Ovary (tissue), 10 donors: ENCODE data around the gene NDUFAB1. TPM values are rescaled to one million over a fixed set of nuclear protein-coding genes. Genes with fewer than 3 reads are reported as not detected.

ENCODE experiments used
- DNase-seq, 5 donors: peaks; one replicate each; pipeline ENCODE4 v3.0.0-alpha.2; 2019 to 2020
- H3K27ac ChIP-seq, 2 donors: fragments of 200-600 bp; one replicate each; pipeline versions ENCODE4 v1.5.1 to v1.8.0; 2019 to 2022
- H3K27me3 ChIP-seq: fragments of 200-600 bp; one replicate; pipeline ENCODE4 v1.8.0; 2022
- H3K36me3 ChIP-seq: fragments of 200-600 bp; sonication (generic); one replicate; pipeline ENCODE4 v1.5.1; 2019
- H3K4me1 ChIP-seq: one replicate; pipeline ENCODE4 v1.8.1; 2013; ENCODE audit warnings: mild to moderate bottlenecking, moderate library complexity; ENCODE audit not compliant: insufficient read depth
- H3K4me3 ChIP-seq: fragments of 200-600 bp; sonication (generic); one replicate; pipeline ENCODE4 v1.5.1; 2017
- H3K9me3 ChIP-seq, 2 donors: fragments of 200-600 bp in 1 of 2; sonication (generic) in 1 of 2; one replicate each; pipeline versions ENCODE4 v1.5.1 to v1.8.1; 2013 to 2019; ENCODE audit warnings: mild to moderate bottlenecking in 1 of 2, moderate library complexity in 1 of 2
- CTCF ChIP-seq, 3 donors: fragments of 450-650 bp in 2 of 3; fragments of 200-600 bp in 1 of 3; IDR thresholded peaks; one replicate each; pipeline versions ENCODE4 v1.5.1 to v1.8.0; 2016 to 2022; ENCODE audit warnings: antibody characterized with exemption in 3 of 3, mild to moderate bottlenecking in 1 of 3
- EP300 ChIP-seq: sonication (generic); formaldehyde crosslinking; IDR thresholded peaks from one replicate; pipeline ENCODE4 v1.6.1; 2017; ENCODE audit warnings: antibody characterized with exemption
- POLR2A ChIP-seq: fragments of 450-650 bp; IDR thresholded peaks from one replicate; pipeline ENCODE4 v1.6.1; 2017; ENCODE audit warnings: antibody characterized with exemption, mild to moderate bottlenecking, moderate library complexity
- WGBS, 3 donors: extraction: QIAGEN DNeasy Blood & Tissue Kit in 1 of 3; methylation state at CpG; one replicate each; pipeline versions ENCODE4 v1.1.5 to v1.1.7; 2013 to 2017; 5-methylcytosine and 5-hydroxymethylcytosine counted together
- intact Hi-C, 4 donors: fragments of 100-400 bp; cut with DNase I; formaldehyde crosslinking; loops; one replicate each; pipeline versions ENCODE4 v1.11.0 to v1.15.1; 2022 to 2023
- long read RNA-seq, 3 donors: library from polyadenylated mRNA in 2 of 3; unstranded in 2 of 3; transcript quantifications; one replicate each; pipeline ENCODE4 v2.0.0 and lab custom pipeline, GENCODE V29; 2021 to 2026
- polyA plus RNA-seq, 2 donors: library from polyadenylated mRNA; stranded (reverse); fragments of 200-250 nt in 1 of 2; fragments of 350-450 nt in 1 of 2; fragmentation: Illumina TruSeq in 1 of 2; extraction: RNeasy Lipid Tissue Mini Kit (QIAGEN cat#74804) in 1 of 2; gene quantifications; one replicate each; pipeline ENCODE4 v1.2.3, GENCODE V29; 2013 to 2014
- total RNA-seq, 7 donors: library from RNA; depleted of rRNA in 2 of 7; stranded (reverse); fragments of >200 nt in 2 of 7; fragmentation: NEBNext Ultra II Directional in 3 of 7; extraction: Animal tissue kit (Norgen Biotek cat#: 25700) in 3 of 7; gene quantifications; one replicate each; pipeline versions ENCODE4 v1.1.0 to v1.2.4, GENCODE V29; 2016 to 2023
- donor health status: DM: no; HTN: no; CAD: no; lungs with moderate emphysema.
- donor health status: DM: no; HTN: no; CAD: no.
- donor health status: Bipolar disorder and iron deficiency.
- donor health status: DM: yes; HTN: yes; CAD: no.
- donor health status: DM: no; HTN: no; CAD: no.
- donor health status: DM: yes; HTN: yes; CAD: no.

Gene NDUFAB1
- 10 to 100 TPM; 42.4 to 79.5 (median 53.6) TPM for total RNA-seq
- polyA plus RNA-seq = 10 to 100 TPM; 66.9 to 83.0 TPM
- long read RNA-seq, donor 1, transcript NDUFAB1-201 (5 exons, 717 nt) = major isoform, 12 of 14 reads
- long read RNA-seq, donor 1, partial matches to known transcripts = 0 of 14 reads
- long read RNA-seq, donor 1, other reads (novel, unspliced or antisense) = 2 of 14 reads
- long read RNA-seq, donor 2, transcript NDUFAB1-201 (5 exons, 717 nt) = major isoform, 172 of 184 reads
- long read RNA-seq, donor 2, partial matches to known transcripts = 12 of 184 reads
- long read RNA-seq, donor 2, other reads (novel, unspliced or antisense) = 0 of 184 reads
- long read RNA-seq, donor 3, transcript NDUFAB1-201 (5 exons, 717 nt) = major isoform, 46 of 46 reads
- long read RNA-seq, donor 3, partial matches to known transcripts = 0 of 46 reads
- long read RNA-seq, donor 3, other reads (novel, unspliced or antisense) = 0 of 46 reads

- Histone ChIP-seq H3K4me3 (peak within 1 kb of the TSS; percentile 99), H3K9me3 (no peaks in the 10 kb centered on the region), H3K27me3 (no peaks in the 10 kb centered on the region), H3K4me1 (peaks cover 7% of the 10 kb centered on the region), H3K36me3 (no peaks in the 10 kb centered on the region), H3K27ac (peak within 1 kb of the TSS; percentile 57 to 87)
- DNase-seq = peak; percentile 80 to 92 (median 87)
- WGBS, 3 donors = 1 to 3% (median 1%) methylated on average over 32 to 67 of the region's 67 CpGs
- intact Hi-C loops = no loop called here
- no peak for TF ChIP-seq EP300
- TF ChIP-seq CTCF (IDR thresholded peaks at IDR 0.05) = peak; percentile 97 to 99 (median 99)
Measured at GRCh38 chr16:23595951-23596720, at the start of gene NDUFAB1. Gene NDUFAB1 (minus strand): TSS chr16:23596316. CDS start chr16:23596290, 26 bp downstream.

- intact Hi-C loops = no loop called here
- no peak for TF ChIP-seq CTCF (IDR thresholded peaks at IDR 0.05)
- TF ChIP-seq EP300 = no peak
- no peak for TF ChIP-seq POLR2A
- Histone ChIP-seq H3K27me3 (no peaks in the 10 kb centered on the region), H3K4me3 (peak overlapping the region; percentile 61), H3K4me1 (peaks cover 9% of the 10 kb centered on the region), H3K27ac (no peak overlapping the region), H3K36me3 (no peaks in the 10 kb centered on the region), H3K9me3 (no peaks in the 10 kb centered on the region)
- no peak for DNase-seq
- WGBS, 3 donors = 53 to 67% (median 65%) methylated on average over 14 of the region's 14 CpGs
Measured at GRCh38 chr16:23642246-23642774, 46.2 kb upstream of the NDUFAB1 start.

- Histone ChIP-seq H3K4me3 (peak within 1 kb of the TSS; percentile 61), H3K36me3 (no peaks in the 10 kb centered on the region), H3K27me3 (no peaks in the 10 kb centered on the region), H3K9me3 (no peaks in the 10 kb centered on the region), H3K4me1 (peaks cover 9% of the 10 kb centered on the region), H3K27ac (peak within 1 kb of the TSS; percentile 55 to 56)
- TF ChIP-seq CTCF (IDR thresholded peaks at IDR 0.05) (no peak), EP300 (no peak), POLR2A (no peak)
- 0% methylated on average over 58 to 64 of the region's 64 CpGs for WGBS, 3 donors
- DNase-seq = peak; percentile 84 to 93 (median 88)
- intact Hi-C loops = no loop called here
Measured at GRCh38 chr16:23640931-23641765, 45.0 kb upstream of the NDUFAB1 start, which contains the start of the genes DCTN5 and PALB2. Gene DCTN5 (plus strand): TSS chr16:23641466. CDS start chr16:23641543, 77 bp downstream. Gene PALB2 (minus strand): TSS chr16:23641310. CDS start chr16:23641157, 153 bp downstream.

- H3K27me3 ChIP-seq = no peaks in the 10 kb centered on the region
- intact Hi-C loops = no loop called here
- no peaks in the 10 kb centered on the region for H3K36me3 ChIP-seq
- H3K4me1 ChIP-seq = peaks cover 9% of the 10 kb centered on the region
- H3K27ac ChIP-seq = peak overlapping the region in 1 of 2 donors; percentile 56
- DNase-seq = no peak
- WGBS, 3 donors = 0 to 1% (median 1%) methylated on average over 8 of the region's 8 CpGs
- peak overlapping the region; percentile 61 for H3K4me3 ChIP-seq
- H3K9me3 ChIP-seq = no peaks in the 10 kb centered on the region
- no peak for TF ChIP-seq CTCF (IDR thresholded peaks at IDR 0.05)
- no peak for TF ChIP-seq POLR2A
- no peak for TF ChIP-seq EP300
Measured at GRCh38 chr16:23640615-23640930, 44.5 kb upstream of the NDUFAB1 start.
